ENCODE data around the gene IFNL4.

- TF ChIP-seq POLR2A (IDR thresholded peaks at IDR 0.05) (no peak), CTCF (IDR thresholded peaks at IDR 0.05) (no peak)
Measured at GRCh38 chr19:39211731-39212374, 36.8 kb downstream of the IFNL4 start.
